DMS79 (cell line): ENCODE measurements around the gene SIVA1.
"Not testable (repeated sequence)": the region's sequence is repeated elsewhere in the genome, so short reads cannot be mapped to it uniquely, and the experiment has no call there.

ENCODE experiments used
- DNase-seq: peaks from one replicate; lab custom pipeline; 2025; lab: John Stamatoyannopoulos, UW

The SIVA1 gene

GRCh38 chr14:104734991-104735779 lies 17.8 kb upstream of the SIVA1 start:
- DNase-seq: no peak

GRCh38 chr14:104735830-104736642 lies 16.9 kb upstream of the SIVA1 start:
- no peak for DNase-seq

- DNase-seq: no peak
Observed at GRCh38 chr14:104738375-104739019, 14.4 kb upstream of the SIVA1 start.

- DNase-seq: no peak
Observed at GRCh38 chr14:104739026-104739425, 13.9 kb upstream of the SIVA1 start.

GRCh38 chr14:104739546-104740516 lies 13.1 kb upstream of the SIVA1 start:
- no peak for DNase-seq

GRCh38 chr14:104741108-104741802 lies 11.7 kb upstream of the SIVA1 start:
- no peak for DNase-seq

- no peak for DNase-seq
Observed at GRCh38 chr14:104741803-104742251, 11.1 kb upstream of the SIVA1 start.

GRCh38 chr14:104742586-104743455 lies 10.1 kb upstream of the SIVA1 start:
- no peak for DNase-seq

GRCh38 chr14:104743461-104744380 lies 9.2 kb upstream of the SIVA1 start:
- DNase-seq: no peak

GRCh38 chr14:104744484-104744883 lies 8.5 kb upstream of the SIVA1 start:
- DNase-seq: no peak

GRCh38 chr14:104745431-104745830 lies 7.5 kb upstream of the SIVA1 start:
- no peak for DNase-seq

- no peak for DNase-seq
Observed at GRCh38 chr14:104746071-104746545, 6.8 kb upstream of the SIVA1 start.

- no peak for DNase-seq
Observed at GRCh38 chr14:104746934-104747481, 5.9 kb upstream of the SIVA1 start.

- DNase-seq: no peak
Observed at GRCh38 chr14:104747876-104748275, 5.1 kb upstream of the SIVA1 start.

- DNase-seq: no peak
Observed at GRCh38 chr14:104749111-104749649, 3.8 kb upstream of the SIVA1 start.

GRCh38 chr14:104750056-104750752 lies 2.7 kb upstream of the SIVA1 start:
- DNase-seq: no peak

GRCh38 chr14:104750753-104751057 lies 2.2 kb upstream of the SIVA1 start:
- DNase-seq: not testable (repeated sequence)
